ENCODE results near the gene HCCS. TPM values are rescaled to one million over a fixed set of nuclear protein-coding genes. Genes with fewer than 3 reads are reported as not detected.

Gene HCCS
- total and polyA plus RNA-seq, 2 donors (not counting 1 experiment from before 2014, with no cell fraction given) = 5.8 to 16.7 TPM

- no peak overlapping the region for H2AFZ ChIP-seq (ENCODE audit: insufficient read depth, low read depth, low read length, poor library complexity, severe bottlenecking)
- CTCF ChIA-PET = no interaction called here
- no peaks in the 10 kb centered on the region for H3K27me3 ChIP-seq (replicated peaks in 1 of 4; ENCODE audit: control extremely low read depth in 1 of 4, control insufficient read depth in 3 of 4, insufficient read depth in 4 of 4, low read length in 3 of 4)
- no peaks in the 10 kb centered on the region for H3K4me1 Mint-ChIP-seq
- H3K27ac ChIP-seq (ENCODE audit: low read length in 2 of 2) = no peak overlapping the region
- H3K4me2 ChIP-seq (replicated peaks; ENCODE audit: low read depth, low read length, poor library complexity, severe bottlenecking) = no peak overlapping the region
- no peaks in the 10 kb centered on the region for H3K4me1 ChIP-seq (ENCODE audit: control insufficient read depth in 2 of 2, insufficient read depth in 2 of 2, low read length in 2 of 2)
- no peak for TF ChIP-seq EZH2 (IDR thresholded peaks at IDR 0.05; ENCODE audit: borderline replicate concordance, insufficient read depth, low read depth, low read length, poor library complexity, severe bottlenecking)
- no peak for TF ChIP-seq CTCF (IDR thresholded peaks at IDR 0.05)
- no peak overlapping the region for H3K4me3 Mint-ChIP-seq
- H3K9me3 ChIP-seq (ENCODE audit: control extremely low read depth in 1 of 3, control insufficient read depth in 2 of 3, insufficient read depth in 1 of 3, low read length in 2 of 3) = no peaks in the 10 kb centered on the region
- POLR2A ChIA-PET = no interaction called here
- DNase-seq (no peak), ATAC-seq (ENCODE audit: low read depth) (no peak)
- no peak overlapping the region for H3K4me3 ChIP-seq (ENCODE audit: control extremely low read depth in 1 of 5, extremely low read depth in 1 of 5, insufficient read depth in 1 of 5, low read depth in 2 of 5, low read length in 4 of 5)
- H3K36me3 ChIP-seq (replicated peaks in 1 of 2; ENCODE audit: control extremely low read depth in 1 of 2, control insufficient read depth in 1 of 2, extremely low read depth in 1 of 2, insufficient read depth in 2 of 2, low read length in 1 of 2) = no peaks in the 10 kb centered on the region
- H3K9me3 Mint-ChIP-seq (ENCODE audit: insufficient read depth) = no peaks in the 10 kb centered on the region
- H3K79me2 ChIP-seq (ENCODE audit: control insufficient read depth, insufficient read depth, low read length) = no peaks in the 10 kb centered on the region
- no peak overlapping the region for H3K9ac ChIP-seq (ENCODE audit: low read length)
- 60% methylated on average over 1 of the region's 3 CpGs for WGBS (ENCODE audit: insufficient coverage)
- H3K27ac Mint-ChIP-seq = no peak overlapping the region
- no peaks in the 10 kb centered on the region for H4K20me1 ChIP-seq (ENCODE audit: control insufficient read depth, insufficient read depth, low read length, poor library complexity, severe bottlenecking)
- no peaks in the 10 kb centered on the region for H3K27me3 Mint-ChIP-seq
- intact Hi-C loops (cut with micrococcal nuclease) = no loop called here
These were observed 8.1 kb upstream of the HCCS start for GRCh38 chrX:11103006-11103405.

DNA sequence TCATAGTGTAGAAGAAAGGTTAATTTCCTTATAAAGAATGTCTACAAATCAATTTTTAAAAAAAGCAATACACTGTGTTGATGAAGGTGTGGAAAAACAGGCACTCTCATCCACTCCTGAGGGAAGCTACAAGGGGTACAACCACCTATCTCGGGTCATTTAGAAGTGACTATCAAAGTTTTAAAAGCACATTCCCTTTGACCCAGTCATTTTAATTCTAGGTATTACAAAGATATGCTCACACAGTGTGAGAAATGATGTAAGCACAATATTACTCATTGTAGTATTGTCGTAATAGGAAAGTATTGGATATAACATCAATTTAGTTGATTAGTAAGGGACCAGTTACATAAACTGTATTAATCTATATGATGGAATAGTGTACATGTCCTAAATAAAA lies 7.4 kb upstream of the HCCS start:
- ATAC-seq (ENCODE audit: low read depth) (no peak), DNase-seq (no peak)
- H3K79me2 ChIP-seq (ENCODE audit: control insufficient read depth, insufficient read depth, low read length) = no peaks in the 10 kb centered on the region
- H3K9ac ChIP-seq (ENCODE audit: low read length) = no peak overlapping the region
- Mint-ChIP-seq H3K27ac (no peak overlapping the region), H3K4me3 (no peak overlapping the region), H3K27me3 (no peaks in the 10 kb centered on the region), H3K4me1 (no peaks in the 10 kb centered on the region), H3K9me3 (ENCODE audit: insufficient read depth) (no peaks in the 10 kb centered on the region)
- no peak overlapping the region for H3K4me3 ChIP-seq (ENCODE audit: control extremely low read depth in 1 of 5, extremely low read depth in 1 of 5, insufficient read depth in 1 of 5, low read depth in 2 of 5, low read length in 4 of 5)
- intact Hi-C loops (cut with micrococcal nuclease) = no loop called here
- no peak overlapping the region for H3K4me2 ChIP-seq (replicated peaks; ENCODE audit: low read depth, low read length, poor library complexity, severe bottlenecking)
- H3K27ac ChIP-seq (ENCODE audit: low read length in 2 of 2) = no peak overlapping the region
- H3K36me3 ChIP-seq (replicated peaks in 1 of 2; ENCODE audit: control extremely low read depth in 1 of 2, control insufficient read depth in 1 of 2, extremely low read depth in 1 of 2, insufficient read depth in 2 of 2, low read length in 1 of 2) = no peaks in the 10 kb centered on the region
- POLR2A ChIA-PET = no interaction called here
- no peak overlapping the region for H2AFZ ChIP-seq (ENCODE audit: insufficient read depth, low read depth, low read length, poor library complexity, severe bottlenecking)
- H3K27me3 ChIP-seq (replicated peaks in 1 of 4; ENCODE audit: control extremely low read depth in 1 of 4, control insufficient read depth in 3 of 4, insufficient read depth in 4 of 4, low read length in 3 of 4) = no peaks in the 10 kb centered on the region
- TF ChIP-seq CTCF (IDR thresholded peaks at IDR 0.05) (no peak), EZH2 (IDR thresholded peaks at IDR 0.05; ENCODE audit: borderline replicate concordance, insufficient read depth, low read depth, low read length, poor library complexity, severe bottlenecking) (no peak)
- WGBS (ENCODE audit: insufficient coverage) = no CpG with 5 or more reads among the region's 2 CpGs
- no peaks in the 10 kb centered on the region for H3K9me3 ChIP-seq (ENCODE audit: control extremely low read depth in 1 of 3, control insufficient read depth in 2 of 3, insufficient read depth in 1 of 3, low read length in 2 of 3)
- CTCF ChIA-PET = no interaction called here
- H3K4me1 ChIP-seq (ENCODE audit: control insufficient read depth in 2 of 2, insufficient read depth in 2 of 2, low read length in 2 of 2) = no peaks in the 10 kb centered on the region
- H4K20me1 ChIP-seq (ENCODE audit: control insufficient read depth, insufficient read depth, low read length, poor library complexity, severe bottlenecking) = no peaks in the 10 kb centered on the region
